Peyer's patch (tissue), 4 donors: ENCODE measurements around the gene CWF19L2. TPM values are rescaled to one million over a fixed set of nuclear protein-coding genes. Genes with fewer than 3 reads are reported as not detected.

Experiments used
- DNase-seq, 3 donors: peaks; one replicate each; pipeline ENCODE4 v3.0.0-alpha.2; 2017 to 2019
- H3K27ac ChIP-seq, 4 donors: fragments of 200-600 bp; sonication (generic); one replicate each; pipeline ENCODE4 v1.5.1; 2016 to 2019
- H3K27me3 ChIP-seq, 2 donors: fragments of 200-600 bp; sonication (generic); one replicate each; pipeline ENCODE4 v1.5.1; 2019
- H3K36me3 ChIP-seq, 3 donors: fragments of 200-600 bp; sonication (generic); one replicate each; pipeline ENCODE4 v1.5.1; 2016 to 2019
- H3K4me1 ChIP-seq, 4 donors: fragments of 200-600 bp; sonication (generic); one replicate each; pipeline ENCODE4 v1.5.1; 2016 to 2019
- H3K4me3 ChIP-seq, 4 donors: fragments of 200-600 bp; sonication (generic); 1 replicate in 3 of 4; 2 replicates in 1 of 4; pipeline ENCODE4 v1.5.1; 2016 to 2019; ENCODE audit warnings: mild to moderate bottlenecking in 1 of 4
- H3K9me3 ChIP-seq, 4 donors: fragments of 200-600 bp; sonication (generic); one replicate each; pipeline ENCODE4 v1.5.1; 2016 to 2019; ENCODE audit warnings: mild to moderate bottlenecking in 1 of 4
- CTCF ChIP-seq, 6 experiments: fragments of 450-650 bp in 4 of 6; fragments of 200-600 bp in 2 of 6; sonication (generic) in 1 of 6; IDR thresholded peaks; one replicate each; pipeline ENCODE4 v1.5.1; 2017 to 2019; ENCODE audit warnings: antibody characterized with exemption in 6 of 6, mild to moderate bottlenecking in 3 of 6, moderate library complexity in 1 of 6
- POLR2A ChIP-seq, 2 donors: fragments of 450-650 bp; IDR thresholded peaks; one replicate each; pipeline ENCODE4 v1.5.1; 2017; ENCODE audit warnings: antibody characterized with exemption in 2 of 2, mild to moderate bottlenecking in 2 of 2, moderate library complexity in 2 of 2
- total RNA-seq, 4 donors: library from RNA; depleted of rRNA; stranded (reverse); fragments of >200 nt; gene quantifications; one replicate each; pipeline ENCODE4 v1.1.0, GENCODE V29; 2016

CWF19L2 gene
- total RNA-seq, 4 donors from 2014 or later = 13.1 to 79.2 (median 17.5) TPM

- Histone ChIP-seq H3K4me1 (no peaks in the 10 kb centered on the region), H3K9me3 (no peaks in the 10 kb centered on the region), H3K36me3 (peaks cover 0 to 32% (median 0%) of the 10 kb centered on the region in 3 donors), H3K27ac (no peak overlapping the region), H3K4me3 (no peak overlapping the region), H3K27me3 (no peaks in the 10 kb centered on the region)
- TF ChIP-seq POLR2A (IDR thresholded peaks at IDR 0.05) = no peak
- TF ChIP-seq CTCF (IDR thresholded peaks at IDR 0.05) = no peak
- no peak for DNase-seq
These were observed 125.9 kb downstream of the CWF19L2 start for GRCh38 chr11:107331728-107332127.

GRCh38 chr11:107329164-107329563 is 128.5 kb downstream of the CWF19L2 start:
- Histone ChIP-seq H3K9me3 (no peaks in the 10 kb centered on the region), H3K27ac (no peak overlapping the region), H3K4me1 (no peaks in the 10 kb centered on the region), H3K36me3 (peaks cover 0 to 33% (median 0%) of the 10 kb centered on the region in 3 donors), H3K27me3 (no peaks in the 10 kb centered on the region), H3K4me3 (no peak overlapping the region)
- no peak for DNase-seq
- no peak for TF ChIP-seq CTCF (IDR thresholded peaks at IDR 0.05)
- no peak for TF ChIP-seq POLR2A (IDR thresholded peaks at IDR 0.05)

- Histone ChIP-seq H3K27me3 (no peaks in the 10 kb centered on the region), H3K27ac (no peak overlapping the region), H3K4me3 (no peak overlapping the region), H3K9me3 (no peaks in the 10 kb centered on the region), H3K36me3 (peaks cover 0 to 4% (median 0%) of the 10 kb centered on the region in 3 donors), H3K4me1 (no peaks in the 10 kb centered on the region)
- TF ChIP-seq CTCF (IDR thresholded peaks at IDR 0.05) (no peak), POLR2A (IDR thresholded peaks at IDR 0.05) (no peak)
- DNase-seq = no peak
These were observed 141.2 kb downstream of the CWF19L2 start for GRCh38 chr11:107316426-107316825.

GRCh38 chr11:107307991-107308390 is 149.6 kb downstream of the CWF19L2 start:
- no peaks in the 10 kb centered on the region for H3K27me3 ChIP-seq
- no peak for DNase-seq
- H3K4me1 ChIP-seq = no peaks in the 10 kb centered on the region
- peaks cover 0 to 12% (median 0%) of the 10 kb centered on the region in 3 donors for H3K36me3 ChIP-seq
- no peak for TF ChIP-seq CTCF (IDR thresholded peaks at IDR 0.05)
- no peak for TF ChIP-seq POLR2A (IDR thresholded peaks at IDR 0.05)
- H3K9me3 ChIP-seq = no peaks in the 10 kb centered on the region
- H3K27ac ChIP-seq = no peak overlapping the region
- no peak overlapping the region for H3K4me3 ChIP-seq

GRCh38 chr11:107301878-107302277 is 155.7 kb downstream of the CWF19L2 start:
- Histone ChIP-seq H3K9me3 (no peaks in the 10 kb centered on the region), H3K27ac (no peak overlapping the region), H3K27me3 (no peaks in the 10 kb centered on the region), H3K4me3 (no peak overlapping the region), H3K4me1 (no peaks in the 10 kb centered on the region), H3K36me3 (peaks cover 0 to 8% (median 0%) of the 10 kb centered on the region in 3 donors)
- no peak for TF ChIP-seq POLR2A (IDR thresholded peaks at IDR 0.05)
- DNase-seq = no peak

GRCh38 chr11:107293677-107294344 is 163.8 kb downstream of the CWF19L2 start:
- H3K27ac ChIP-seq = no peak overlapping the region
- H3K36me3 ChIP-seq = peaks cover 0 to 18% (median 0%) of the 10 kb centered on the region in 3 donors
- TF ChIP-seq POLR2A (IDR thresholded peaks at IDR 0.05) (no peak), CTCF (IDR thresholded peaks at IDR 0.05) (no peak)
- no peaks in the 10 kb centered on the region for H3K9me3 ChIP-seq
- H3K4me1 ChIP-seq = no peaks in the 10 kb centered on the region
- no peaks in the 10 kb centered on the region for H3K27me3 ChIP-seq
- no peak overlapping the region for H3K4me3 ChIP-seq
- no peak for DNase-seq
